Stomach (tissue), 4 donors: ENCODE data around the gene PNLIPRP3.

ENCODE experiments used
- EP300 ChIP-seq: sonication (generic); formaldehyde crosslinking; IDR thresholded peaks from one replicate; pipeline ENCODE4 v1.6.1; 2017; ENCODE audit warnings: antibody characterized with exemption
- POLR2AphosphoS5 ChIP-seq, 3 donors: sonication (generic); formaldehyde crosslinking; IDR thresholded peaks; one replicate each; pipeline ENCODE4 v1.6.1; 2016; ENCODE audit warnings: antibody characterized with exemption in 3 of 3
- TF ChIP-seq, protein P1 (sequence below), 7 experiments: fragments of 450-650 bp in 4 of 7; fragments of 200-600 bp in 3 of 7; sonication (generic) in 3 of 7; IDR thresholded peaks; one replicate each; pipeline ENCODE4 v1.5.1; 2016 to 2019; ENCODE audit warnings: antibody characterized with exemption in 7 of 7, control low read depth in 2 of 7, mild to moderate bottlenecking in 1 of 7

- TF ChIP-seq, protein P1, sequence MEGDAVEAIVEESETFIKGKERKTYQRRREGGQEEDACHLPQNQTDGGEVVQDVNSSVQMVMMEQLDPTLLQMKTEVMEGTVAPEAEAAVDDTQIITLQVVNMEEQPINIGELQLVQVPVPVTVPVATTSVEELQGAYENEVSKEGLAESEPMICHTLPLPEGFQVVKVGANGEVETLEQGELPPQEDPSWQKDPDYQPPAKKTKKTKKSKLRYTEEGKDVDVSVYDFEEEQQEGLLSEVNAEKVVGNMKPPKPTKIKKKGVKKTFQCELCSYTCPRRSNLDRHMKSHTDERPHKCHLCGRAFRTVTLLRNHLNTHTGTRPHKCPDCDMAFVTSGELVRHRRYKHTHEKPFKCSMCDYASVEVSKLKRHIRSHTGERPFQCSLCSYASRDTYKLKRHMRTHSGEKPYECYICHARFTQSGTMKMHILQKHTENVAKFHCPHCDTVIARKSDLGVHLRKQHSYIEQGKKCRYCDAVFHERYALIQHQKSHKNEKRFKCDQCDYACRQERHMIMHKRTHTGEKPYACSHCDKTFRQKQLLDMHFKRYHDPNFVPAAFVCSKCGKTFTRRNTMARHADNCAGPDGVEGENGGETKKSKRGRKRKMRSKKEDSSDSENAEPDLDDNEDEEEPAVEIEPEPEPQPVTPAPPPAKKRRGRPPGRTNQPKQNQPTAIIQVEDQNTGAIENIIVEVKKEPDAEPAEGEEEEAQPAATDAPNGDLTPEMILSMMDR (IDR thresholded peaks at IDR 0.05) = no peak
- TF ChIP-seq POLR2AphosphoS5 (IDR thresholded peaks at IDR 0.05) (no peak), EP300 (no peak)
Measured at GRCh38 chr10:116472891-116473290, 45.2 kb downstream of the PNLIPRP3 start.
